Fibroblast of the conjunctiva (primary cell): ENCODE results near the gene TCEAL8.

Source experiments
- DNase-seq: peaks from one replicate; pipeline ENCODE4 v3.0.0-alpha.2; 2010; ENCODE audit warnings: low read depth

Gene TCEAL8

GRCh38 chrX:103214870-103215424 is 40.0 kb downstream of the TCEAL8 start, which contains the start of gene BEX4:
Gene BEX4 (plus strand): TSS chrX:103215108. CDS start chrX:103216154, 1,046 bp downstream.
- peak; percentile 34 for DNase-seq

- no peak for DNase-seq
These were observed 42.1 kb downstream of the TCEAL8 start for GRCh38 chrX:103212749-103213457.

DNA sequence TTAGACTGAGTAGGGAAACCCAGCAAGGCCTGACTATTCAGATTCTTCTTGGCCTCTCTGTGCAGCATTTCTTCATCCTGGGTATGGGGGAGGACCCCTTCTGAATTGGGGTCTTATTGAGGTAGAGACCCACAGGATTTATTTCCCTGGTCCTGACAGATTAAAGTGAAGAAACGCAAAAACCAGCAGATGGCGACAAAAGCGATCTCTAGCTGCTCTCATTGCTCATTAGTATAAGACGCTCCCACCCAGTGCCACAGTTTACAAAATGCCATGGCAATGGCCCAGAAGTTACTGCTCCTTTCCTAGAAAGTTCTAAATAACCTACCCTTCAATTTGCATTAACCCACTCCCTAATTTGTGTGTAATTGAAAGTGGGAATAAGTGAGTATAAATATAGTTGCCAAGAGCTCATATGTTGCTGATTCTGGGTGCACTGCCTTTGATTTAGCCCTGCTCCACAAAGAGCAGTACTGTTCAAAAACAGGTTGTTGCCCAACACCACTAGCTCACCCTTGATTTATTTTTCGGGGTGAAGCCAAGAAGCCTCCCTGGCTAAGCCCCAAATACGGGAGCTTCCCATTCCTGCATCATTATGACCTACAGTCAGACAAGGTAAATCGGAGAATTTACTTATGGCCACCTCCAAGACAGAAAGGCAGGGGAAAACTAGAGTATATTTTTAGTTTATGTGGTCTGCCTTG is 43.8 kb downstream of the TCEAL8 start:
- DNase-seq: peak; percentile 29

GRCh38 chrX:103210056-103210455 is 44.9 kb downstream of the TCEAL8 start:
- no peak for DNase-seq
